SK-N-SH (cell line): ENCODE results near the gene PSTPIP1.

Source experiments
- CHD2 ChIP-seq: fragments of 150-350 bp; IDR thresholded peaks from 2 replicates; pipeline ENCODE4 v1.6.1; 2018; ENCODE audit warnings: low read length; ENCODE audit not compliant: partially characterized antibody
- CTCF ChIP-seq: fragments of 200-600 bp; sonication (generic); IDR thresholded peaks from 2 replicates; pipeline ENCODE4 v1.6.1; 2017; ENCODE audit warnings: antibody characterized with exemption, mild to moderate bottlenecking, moderate library complexity
- EP300 ChIP-seq, 2 experiments: IDR thresholded peaks; 2 replicates each; pipeline versions ENCODE4 v1.4.0 to v1.6.1; 2012; ENCODE audit warnings: borderline replicate concordance in 1 of 2, low read depth in 1 of 2, low read length in 1 of 2
- FOXM1 ChIP-seq: IDR thresholded peaks from 2 replicates; pipeline ENCODE4 v1.4.0; 2012; ENCODE audit warnings: low read depth, mild to moderate bottlenecking
- JUND ChIP-seq: IDR thresholded peaks from 2 replicates; pipeline ENCODE4 v1.4.0; 2012
- NFIC ChIP-seq: IDR thresholded peaks from 2 replicates; pipeline ENCODE4 v1.4.0; 2012; ENCODE audit warnings: borderline replicate concordance
- PBX3 ChIP-seq: IDR thresholded peaks from 2 replicates; pipeline ENCODE4; 2012
- POLR2AphosphoS5 ChIP-seq: IDR thresholded peaks from 2 replicates; pipeline ENCODE4 v1.6.1; 2012; ENCODE audit warnings: low read depth, low read length
- RAD21 ChIP-seq: IDR thresholded peaks from 2 replicates; pipeline ENCODE4 v1.6.1; 2012; ENCODE audit warnings: mild to moderate bottlenecking, low read length
- RFX5 ChIP-seq: IDR thresholded peaks from 2 replicates; pipeline ENCODE4 v1.6.1; 2012; ENCODE audit warnings: mild to moderate bottlenecking, improper control_type of control experiment, low read length
- SMC3 ChIP-seq: IDR thresholded peaks from 2 replicates; pipeline ENCODE4 v1.6.1; 2012; ENCODE audit warnings: low read depth, low read length, improper control_type of control experiment
- TAF1 ChIP-seq: IDR thresholded peaks from 2 replicates; pipeline ENCODE4 v1.6.1; 2012; ENCODE audit warnings: low read depth, mild to moderate bottlenecking, low read length, moderate library complexity, borderline replicate concordance
- USF2 ChIP-seq: fragments of 150-350 bp; IDR thresholded peaks from 2 replicates; pipeline ENCODE4 v1.6.1; 2017; ENCODE audit warnings: antibody characterized with exemption, low read length, low read depth, borderline replicate concordance

- no peak for TF ChIP-seq POLR2AphosphoS5
- no peak for TF ChIP-seq USF2
- TF ChIP-seq CTCF = no peak
- TF ChIP-seq SMC3 = no peak
- TF ChIP-seq EP300 (IDR thresholded peaks at IDR 0.05; ENCODE audit: borderline replicate concordance in 1 of 2, low read depth in 1 of 2, low read length in 1 of 2) = no peak
- TF ChIP-seq JUND = no peak
- TF ChIP-seq FOXM1 = no peak
- no peak for TF ChIP-seq RFX5
- no peak for TF ChIP-seq PBX3
- no peak for TF ChIP-seq RAD21
- TF ChIP-seq TAF1 = no peak
- TF ChIP-seq CHD2 = no peak
- no peak for TF ChIP-seq NFIC
Observed at GRCh38 chr15:77012868-77013267, 17.9 kb downstream of the PSTPIP1 start.
